Right lobe of liver (tissue), 4 donors: ENCODE measurements around the gene KIAA1671.

ENCODE experiments used
- POLR2A ChIP-seq: fragments of 450-650 bp; IDR thresholded peaks from one replicate; pipeline ENCODE4 v1.6.1; 2017; ENCODE audit warnings: antibody characterized with exemption, mild to moderate bottlenecking
- TF ChIP-seq, protein P1 (sequence below), 4 donors: fragments of 200-600 bp in 3 of 4; fragments of 450-650 bp in 1 of 4; IDR thresholded peaks; one replicate each; pipeline versions ENCODE4 v1.5.1 to v1.8.0; 2016 to 2022; ENCODE audit warnings: antibody characterized with exemption in 4 of 4, mild to moderate bottlenecking in 2 of 4
- donor health status: DM: no; HTN: no; CAD: no.
- donor health status: DM: no; HTN: no; CAD: no.
- donor health status: DM: no; HTN: yes; CAD: no.

DNA sequence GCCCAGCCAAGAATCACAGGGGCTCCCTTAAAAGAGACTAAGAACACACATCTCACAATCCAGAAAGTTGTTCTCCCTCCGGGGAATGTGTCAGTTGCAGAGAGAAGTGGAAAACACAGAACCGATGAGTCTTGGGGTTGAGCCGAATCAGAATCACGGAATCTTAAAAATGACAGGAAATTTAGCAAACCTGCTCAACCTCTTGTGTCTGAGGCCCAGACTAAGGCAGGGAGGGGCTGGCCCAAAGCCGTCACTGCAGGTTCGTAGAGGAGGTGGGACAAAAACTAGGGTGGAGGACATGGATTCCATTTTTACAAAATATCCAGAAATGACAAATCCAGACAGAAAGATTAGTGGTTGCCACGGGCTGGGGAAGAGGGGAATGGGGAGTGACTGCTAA, 63.8 kb downstream of the KIAA1671 start:
- TF ChIP-seq POLR2A = no peak
- TF ChIP-seq, protein P1, sequence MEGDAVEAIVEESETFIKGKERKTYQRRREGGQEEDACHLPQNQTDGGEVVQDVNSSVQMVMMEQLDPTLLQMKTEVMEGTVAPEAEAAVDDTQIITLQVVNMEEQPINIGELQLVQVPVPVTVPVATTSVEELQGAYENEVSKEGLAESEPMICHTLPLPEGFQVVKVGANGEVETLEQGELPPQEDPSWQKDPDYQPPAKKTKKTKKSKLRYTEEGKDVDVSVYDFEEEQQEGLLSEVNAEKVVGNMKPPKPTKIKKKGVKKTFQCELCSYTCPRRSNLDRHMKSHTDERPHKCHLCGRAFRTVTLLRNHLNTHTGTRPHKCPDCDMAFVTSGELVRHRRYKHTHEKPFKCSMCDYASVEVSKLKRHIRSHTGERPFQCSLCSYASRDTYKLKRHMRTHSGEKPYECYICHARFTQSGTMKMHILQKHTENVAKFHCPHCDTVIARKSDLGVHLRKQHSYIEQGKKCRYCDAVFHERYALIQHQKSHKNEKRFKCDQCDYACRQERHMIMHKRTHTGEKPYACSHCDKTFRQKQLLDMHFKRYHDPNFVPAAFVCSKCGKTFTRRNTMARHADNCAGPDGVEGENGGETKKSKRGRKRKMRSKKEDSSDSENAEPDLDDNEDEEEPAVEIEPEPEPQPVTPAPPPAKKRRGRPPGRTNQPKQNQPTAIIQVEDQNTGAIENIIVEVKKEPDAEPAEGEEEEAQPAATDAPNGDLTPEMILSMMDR (IDR thresholded peaks at IDR 0.05) = no peak
